Activated T-cell treated with anti-CD3 and anti-CD28 coated beads, Interleukin-2, amount 50 U/mL, for 4 hours (primary cell): ENCODE data around the gene MEX3D. TPM values are rescaled to one million over a fixed set of nuclear protein-coding genes. Genes with fewer than 3 reads are reported as not detected.

Experiments
- ATAC-seq, 2 donors: fragments of 200-7000 bp; cut with Tn5 transposase; one replicate each; pipeline ENCODE4 v1.10.0; 2021
- DNase-seq: peaks from one replicate; pipeline ENCODE4 v3.0.0-alpha.2; 2020
- H3K27me3 Mint-ChIP-seq: one replicate; pipeline ENCODE4 v1.8.0; 2021; ENCODE audit warnings: low read depth, mixed read lengths
- H3K36me3 Mint-ChIP-seq: one replicate; pipeline ENCODE4 v1.8.0; 2022; ENCODE audit warnings: mixed read lengths; ENCODE audit not compliant: insufficient read depth
- H3K4me1 Mint-ChIP-seq: one replicate; pipeline ENCODE4 v1.8.0; 2021; ENCODE audit warnings: low read depth, mixed read lengths
- H3K4me3 Mint-ChIP-seq: one replicate; pipeline ENCODE4 v1.8.0; 2021; ENCODE audit warnings: mild to moderate bottlenecking, moderate library complexity, mixed read lengths
- H3K9me3 Mint-ChIP-seq: one replicate; pipeline ENCODE4 v1.8.0; 2021; ENCODE audit warnings: mixed read lengths
- total RNA-seq, 3 donors: library from RNA; stranded (reverse); gene quantifications; one replicate each; pipeline ENCODE4 v1.2.1, GENCODE V29; 2021

Gene MEX3D
- total RNA-seq, 3 donors from 2014 or later: 12.5 to 17.0 (median 12.6) TPM

GRCh38 chr19:1605236-1606137 is 37.4 kb upstream of the MEX3D start, which contains the start of gene UQCR11:
TSS of gene UQCR11 (minus strand) at chr19:1605462. CDS start at chr19:1605409, 53 bp downstream.
- no peaks in the 10 kb centered on the region for H3K9me3 Mint-ChIP-seq
- ATAC-seq (peak; percentile 86), DNase-seq (peak; percentile 88)
- peaks cover 4% of the 10 kb centered on the region for H3K36me3 Mint-ChIP-seq
- no peaks in the 10 kb centered on the region for H3K27me3 Mint-ChIP-seq
- H3K4me3 Mint-ChIP-seq: peak within 1 kb of the TSS; percentile 96
- H3K4me1 Mint-ChIP-seq: peaks cover 43% of the 10 kb centered on the region

- peaks cover 26% of the 10 kb centered on the region for H3K4me1 Mint-ChIP-seq
- H3K9me3 Mint-ChIP-seq: no peaks in the 10 kb centered on the region
- no peak overlapping the region for H3K4me3 Mint-ChIP-seq
- H3K27me3 Mint-ChIP-seq: no peaks in the 10 kb centered on the region
- ATAC-seq (no peak), DNase-seq (no peak)
- H3K36me3 Mint-ChIP-seq: peaks cover 11% of the 10 kb centered on the region
These were observed 34.1 kb upstream of the MEX3D start for GRCh38 chr19:1602091-1602707.

- no peak overlapping the region for H3K4me3 Mint-ChIP-seq
These were observed 33.5 kb upstream of the MEX3D start for GRCh38 chr19:1601613-1602064.

GRCh38 chr19:1599460-1599846 is 31.3 kb upstream of the MEX3D start:
- H3K4me1 Mint-ChIP-seq: peaks cover 18% of the 10 kb centered on the region
- H3K9me3 Mint-ChIP-seq: no peaks in the 10 kb centered on the region
- H3K27me3 Mint-ChIP-seq: no peaks in the 10 kb centered on the region
- H3K36me3 Mint-ChIP-seq: peaks cover 12% of the 10 kb centered on the region
- no peak for ATAC-seq
- H3K4me3 Mint-ChIP-seq: no peak overlapping the region
- no peak for DNase-seq

More at GRCh38 chr19:1601613-1602064, 33.5 kb upstream of the MEX3D start:
- no peaks in the 10 kb centered on the region for H3K27me3 Mint-ChIP-seq
- H3K36me3 Mint-ChIP-seq: peaks cover 12% of the 10 kb centered on the region
- no peaks in the 10 kb centered on the region for H3K9me3 Mint-ChIP-seq
- ATAC-seq (no peak), DNase-seq (no peak)
- peaks cover 25% of the 10 kb centered on the region for H3K4me1 Mint-ChIP-seq

- no peak for ATAC-seq
These were observed 30.8 kb upstream of the MEX3D start for GRCh38 chr19:1598777-1599459.

GRCh38 chr19:1593501-1593772 is 25.3 kb upstream of the MEX3D start:
- Mint-ChIP-seq H3K36me3 (peaks cover 12% of the 10 kb centered on the region), H3K9me3 (no peaks in the 10 kb centered on the region), H3K4me1 (peaks cover 10% of the 10 kb centered on the region), H3K27me3 (no peaks in the 10 kb centered on the region), H3K4me3 (peak overlapping the region; percentile 85)
- DNase-seq (no peak), ATAC-seq (no peak)

More at GRCh38 chr19:1598777-1599459, 30.8 kb upstream of the MEX3D start:
- H3K4me1 Mint-ChIP-seq: peaks cover 15% of the 10 kb centered on the region
- no peak for DNase-seq
- peaks cover 12% of the 10 kb centered on the region for H3K36me3 Mint-ChIP-seq
- no peaks in the 10 kb centered on the region for H3K27me3 Mint-ChIP-seq
- H3K9me3 Mint-ChIP-seq: no peaks in the 10 kb centered on the region
- H3K4me3 Mint-ChIP-seq: no peak overlapping the region

GRCh38 chr19:1592755-1593500 is 24.8 kb upstream of the MEX3D start, which contains the start of gene MBD3:
TSS of gene MBD3 (minus strand) at chr19:1592865. CDS start at chr19:1592631, 234 bp downstream.
- ATAC-seq (peak; percentile 77 to 81), DNase-seq (peak; percentile 87)
- Mint-ChIP-seq H3K4me1 (peaks cover 10% of the 10 kb centered on the region), H3K9me3 (no peaks in the 10 kb centered on the region), H3K4me3 (peak within 1 kb of the TSS; percentile 96), H3K27me3 (no peaks in the 10 kb centered on the region), H3K36me3 (peaks cover 12% of the 10 kb centered on the region)

- H3K27me3 Mint-ChIP-seq: no peaks in the 10 kb centered on the region
- peak overlapping the region; percentile 96 for H3K4me3 Mint-ChIP-seq
- H3K36me3 Mint-ChIP-seq: peaks cover 5% of the 10 kb centered on the region
- DNase-seq (peak; percentile 77), ATAC-seq (peak; percentile 90 to 91)
- no peaks in the 10 kb centered on the region for H3K9me3 Mint-ChIP-seq
- H3K4me1 Mint-ChIP-seq: peaks cover 10% of the 10 kb centered on the region
These were observed 24.1 kb upstream of the MEX3D start for GRCh38 chr19:1592024-1592754.

GRCh38 chr19:1591421-1592023 is 23.4 kb upstream of the MEX3D start:
- H3K36me3 Mint-ChIP-seq: peaks cover 4% of the 10 kb centered on the region
- DNase-seq: peak; percentile 24
- H3K27me3 Mint-ChIP-seq: no peaks in the 10 kb centered on the region
- H3K9me3 Mint-ChIP-seq: no peaks in the 10 kb centered on the region
- H3K4me1 Mint-ChIP-seq: peaks cover 10% of the 10 kb centered on the region
- peak overlapping the region; percentile 96 for H3K4me3 Mint-ChIP-seq
- ATAC-seq: peak in 1 of 2 donors; percentile 0

- Mint-ChIP-seq H3K4me3 (peak overlapping the region; percentile 96), H3K27me3 (no peaks in the 10 kb centered on the region), H3K36me3 (peaks cover 4% of the 10 kb centered on the region), H3K9me3 (no peaks in the 10 kb centered on the region), H3K4me1 (peaks cover 10% of the 10 kb centered on the region)
- DNase-seq (no peak), ATAC-seq (no peak)
These were observed 22.7 kb upstream of the MEX3D start for GRCh38 chr19:1590641-1591397.

- peaks cover 7% of the 10 kb centered on the region for H3K36me3 Mint-ChIP-seq
- H3K4me1 Mint-ChIP-seq: peaks cover 10% of the 10 kb centered on the region
- H3K4me3 Mint-ChIP-seq: no peak overlapping the region
- H3K27me3 Mint-ChIP-seq: no peaks in the 10 kb centered on the region
- ATAC-seq (no peak), DNase-seq (no peak)
- no peaks in the 10 kb centered on the region for H3K9me3 Mint-ChIP-seq
These were observed 19.7 kb upstream of the MEX3D start for GRCh38 chr19:1587872-1588271.

- Mint-ChIP-seq H3K27me3 (no peaks in the 10 kb centered on the region), H3K4me3 (no peak overlapping the region), H3K9me3 (no peaks in the 10 kb centered on the region), H3K4me1 (no peaks in the 10 kb centered on the region), H3K36me3 (peaks cover 5% of the 10 kb centered on the region)
- ATAC-seq: no peak
- no peak for DNase-seq
These were observed 17.1 kb upstream of the MEX3D start for GRCh38 chr19:1585243-1585580.
